Measurements from ENCODE around the gene MAFG. TPM values are rescaled to one million over a fixed set of nuclear protein-coding genes. Genes with fewer than 3 reads are reported as not detected.
A peak's percentile ranks its signal among the peaks of the same experiment; 100 is the strongest.

The MAFG gene
- total and polyA plus RNA-seq, 9 of the 15 experiments (the other 6 are each of a cell fraction or from before 2014, with no cell fraction given) = 1.1 to 58.1 (median 24.9) TPM

DNA sequence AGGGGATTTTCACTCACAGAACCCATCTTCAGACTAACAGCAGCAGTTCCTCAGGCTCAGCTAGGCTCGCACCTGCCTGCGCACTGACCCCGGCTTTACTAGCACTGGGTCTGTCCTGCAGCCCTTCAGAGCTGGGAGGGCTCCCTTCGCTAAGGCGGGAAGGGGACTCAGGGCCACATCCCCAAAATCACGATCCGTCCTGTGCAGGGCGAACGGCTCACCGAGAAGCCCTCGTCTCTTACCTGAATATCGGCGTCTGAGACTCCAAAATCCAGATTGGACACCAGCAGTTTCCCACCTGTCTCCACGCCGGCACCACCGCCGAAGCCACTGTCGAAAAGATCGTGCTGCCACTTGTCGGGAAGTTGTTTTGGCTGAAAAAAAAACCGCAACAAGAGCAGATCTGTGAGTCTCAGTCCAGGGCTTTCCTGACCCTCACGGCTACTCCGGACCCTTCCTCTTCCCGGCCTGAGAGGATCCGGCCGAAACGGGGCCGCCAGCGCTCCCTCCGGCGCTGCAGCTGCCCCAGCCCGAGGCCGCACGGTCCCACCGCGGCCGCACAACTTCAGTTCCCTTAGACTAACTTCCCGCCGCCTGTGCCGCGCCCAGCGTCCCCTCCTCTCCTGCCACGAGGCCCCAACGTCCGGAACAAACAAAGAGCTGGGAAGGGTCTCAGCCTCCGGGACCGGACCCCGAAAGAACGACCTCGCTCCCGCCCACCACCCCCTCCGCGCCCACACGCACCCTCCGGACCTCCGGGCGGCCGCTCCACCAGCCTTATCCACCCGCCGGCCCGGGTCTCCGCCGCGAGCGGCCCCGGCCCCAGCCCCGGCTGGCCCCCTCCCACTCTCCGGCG lies 36.9 kb downstream of the MAFG start (continued):
- TF ChIP-seq, protein P1, sequence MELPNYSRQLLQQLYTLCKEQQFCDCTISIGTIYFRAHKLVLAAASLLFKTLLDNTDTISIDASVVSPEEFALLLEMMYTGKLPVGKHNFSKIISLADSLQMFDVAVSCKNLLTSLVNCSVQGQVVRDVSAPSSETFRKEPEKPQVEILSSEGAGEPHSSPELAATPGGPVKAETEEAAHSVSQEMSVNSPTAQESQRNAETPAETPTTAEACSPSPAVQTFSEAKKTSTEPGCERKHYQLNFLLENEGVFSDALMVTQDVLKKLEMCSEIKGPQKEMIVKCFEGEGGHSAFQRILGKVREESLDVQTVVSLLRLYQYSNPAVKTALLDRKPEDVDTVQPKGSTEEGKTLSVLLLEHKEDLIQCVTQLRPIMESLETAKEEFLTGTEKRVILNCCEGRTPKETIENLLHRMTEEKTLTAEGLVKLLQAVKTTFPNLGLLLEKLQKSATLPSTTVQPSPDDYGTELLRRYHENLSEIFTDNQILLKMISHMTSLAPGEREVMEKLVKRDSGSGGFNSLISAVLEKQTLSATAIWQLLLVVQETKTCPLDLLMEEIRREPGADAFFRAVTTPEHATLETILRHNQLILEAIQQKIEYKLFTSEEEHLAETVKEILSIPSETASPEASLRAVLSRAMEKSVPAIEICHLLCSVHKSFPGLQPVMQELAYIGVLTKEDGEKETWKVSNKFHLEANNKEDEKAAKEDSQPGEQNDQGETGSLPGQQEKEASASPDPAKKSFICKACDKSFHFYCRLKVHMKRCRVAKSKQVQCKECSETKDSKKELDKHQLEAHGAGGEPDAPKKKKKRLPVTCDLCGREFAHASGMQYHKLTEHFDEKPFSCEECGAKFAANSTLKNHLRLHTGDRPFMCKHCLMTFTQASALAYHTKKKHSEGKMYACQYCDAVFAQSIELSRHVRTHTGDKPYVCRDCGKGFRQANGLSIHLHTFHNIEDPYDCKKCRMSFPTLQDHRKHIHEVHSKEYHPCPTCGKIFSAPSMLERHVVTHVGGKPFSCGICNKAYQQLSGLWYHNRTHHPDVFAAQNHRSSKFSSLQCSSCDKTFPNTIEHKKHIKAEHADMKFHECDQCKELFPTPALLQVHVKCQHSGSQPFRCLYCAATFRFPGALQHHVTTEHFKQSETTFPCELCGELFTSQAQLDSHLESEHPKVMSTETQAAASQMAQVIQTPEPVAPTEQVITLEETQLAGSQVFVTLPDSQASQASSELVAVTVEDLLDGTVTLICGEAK (IDR thresholded peaks at IDR 0.05) = peak; percentile 65
- TF ChIP-seq, protein P1 (CRISPR knock-in tag; IDR thresholded peaks at IDR 0.05) = no peak
- TF ChIP-seq KLF13 (tag; IDR thresholded peaks at IDR 0.05; ENCODE audit: borderline replicate concordance, low read depth) = no peak
- 0 out of 2 replicates have a peak, but pooled peaks have one; percentile 48 for TF ChIP-seq LCOR (CRISPR knock-in tag; IDR thresholded peaks at IDR 0.05)
- peak; percentile 39 for TF ChIP-seq HMGN3 (IDR thresholded peaks at IDR 0.05; ENCODE audit: borderline replicate concordance, extremely low read depth, insufficient read length, low read depth, low read length)
- TF ChIP-seq RBBP5 (IDR thresholded peaks at IDR 0.05; ENCODE audit: borderline replicate concordance, insufficient read depth, low read length, poor library complexity, severe bottlenecking) = peak; percentile 19
- no peak for TF ChIP-seq CXXC5 (CRISPR knock-in tag; IDR thresholded peaks at IDR 0.05)
- TF ChIP-seq, protein P2, sequence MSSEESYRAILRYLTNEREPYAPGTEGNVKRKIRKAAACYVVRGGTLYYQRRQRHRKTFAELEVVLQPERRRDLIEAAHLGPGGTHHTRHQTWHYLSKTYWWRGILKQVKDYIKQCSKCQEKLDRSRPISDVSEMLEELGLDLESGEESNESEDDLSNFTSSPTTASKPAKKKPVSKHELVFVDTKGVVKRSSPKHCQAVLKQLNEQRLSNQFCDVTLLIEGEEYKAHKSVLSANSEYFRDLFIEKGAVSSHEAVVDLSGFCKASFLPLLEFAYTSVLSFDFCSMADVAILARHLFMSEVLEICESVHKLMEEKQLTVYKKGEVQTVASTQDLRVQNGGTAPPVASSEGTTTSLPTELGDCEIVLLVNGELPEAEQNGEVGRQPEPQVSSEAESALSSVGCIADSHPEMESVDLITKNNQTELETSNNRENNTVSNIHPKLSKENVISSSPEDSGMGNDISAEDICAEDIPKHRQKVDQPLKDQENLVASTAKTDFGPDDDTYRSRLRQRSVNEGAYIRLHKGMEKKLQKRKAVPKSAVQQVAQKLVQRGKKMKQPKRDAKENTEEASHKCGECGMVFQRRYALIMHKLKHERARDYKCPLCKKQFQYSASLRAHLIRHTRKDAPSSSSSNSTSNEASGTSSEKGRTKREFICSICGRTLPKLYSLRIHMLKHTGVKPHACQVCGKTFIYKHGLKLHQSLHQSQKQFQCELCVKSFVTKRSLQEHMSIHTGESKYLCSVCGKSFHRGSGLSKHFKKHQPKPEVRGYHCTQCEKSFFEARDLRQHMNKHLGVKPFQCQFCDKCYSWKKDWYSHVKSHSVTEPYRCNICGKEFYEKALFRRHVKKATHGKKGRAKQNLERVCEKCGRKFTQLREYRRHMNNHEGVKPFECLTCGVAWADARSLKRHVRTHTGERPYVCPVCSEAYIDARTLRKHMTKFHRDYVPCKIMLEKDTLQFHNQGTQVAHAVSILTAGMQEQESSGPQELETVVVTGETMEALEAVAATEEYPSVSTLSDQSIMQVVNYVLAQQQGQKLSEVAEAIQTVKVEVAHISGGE (CRISPR knock-in tag; IDR thresholded peaks at IDR 0.05) = peak in 2 of 3 experiments; percentile 58 to 66; a peak in 3 of 6 replicates
